Measurements from ENCODE around the gene LRRC9.
"Not testable (repeated sequence)": the region's sequence is repeated elsewhere in the genome, so short reads cannot be mapped to it uniquely, and the experiment has no call there.

The LRRC9 gene

GRCh38 chr14:59919570-59920377 is at the start of gene LRRC9:
LRRC9 (plus strand) TSS chr14:59920144.
- no peak for DNase-seq (ENCODE audit: low read depth in 2 of 2)

GRCh38 chr14:59870277-59871165 is 49.4 kb upstream of the LRRC9 start, which contains the start of gene RTN1:
RTN1 (minus strand) TSS chr14:59870776; CDS start chr14:59870630, 146 bp downstream.
- DNase-seq (ENCODE audit: low read depth in 2 of 2) = peak in 1 of 2 experiments; percentile 18

- no peak for DNase-seq (ENCODE audit: low read depth in 2 of 2)
Measured at GRCh38 chr14:59871166-59871495, 48.8 kb upstream of the LRRC9 start.

- no peak for DNase-seq (ENCODE audit: low read depth in 2 of 2)
Measured at GRCh38 chr14:59882957-59883356, 37.0 kb upstream of the LRRC9 start.

- DNase-seq (ENCODE audit: low read depth in 2 of 2) = no peak
Measured at GRCh38 chr14:59890676-59891075, 29.3 kb upstream of the LRRC9 start.

- DNase-seq (ENCODE audit: low read depth in 2 of 2) = no peak
Measured at GRCh38 chr14:59895721-59896120, 24.2 kb upstream of the LRRC9 start.

GRCh38 chr14:59897757-59898383 is 22.1 kb upstream of the LRRC9 start:
- DNase-seq (ENCODE audit: low read depth in 2 of 2) = no peak

- DNase-seq (ENCODE audit: low read depth in 2 of 2) = no peak
Measured at GRCh38 chr14:59900556-59900955, 19.4 kb upstream of the LRRC9 start.

- DNase-seq (ENCODE audit: low read depth in 2 of 2) = no peak
Measured at GRCh38 chr14:59904184-59904583, 15.8 kb upstream of the LRRC9 start.

- DNase-seq (ENCODE audit: low read depth in 2 of 2) = no peak
Measured at GRCh38 chr14:59905188-59905587, 14.8 kb upstream of the LRRC9 start.

GRCh38 chr14:59912443-59912842 is 7.5 kb upstream of the LRRC9 start:
- DNase-seq (ENCODE audit: low read depth in 2 of 2) = no peak

- no peak for DNase-seq (ENCODE audit: low read depth in 2 of 2)
Measured at GRCh38 chr14:59913187-59913586, 6.8 kb upstream of the LRRC9 start.

GRCh38 chr14:59918824-59919569 is 947 bp upstream of the LRRC9 start:
- DNase-seq (ENCODE audit: low read depth in 2 of 2) = peak in 1 of 2 experiments; percentile 5

- no peak for DNase-seq (ENCODE audit: low read depth in 2 of 2)
Measured at GRCh38 chr14:59920378-59920683, 387 bp downstream of the LRRC9 start.

- DNase-seq (ENCODE audit: low read depth in 2 of 2) = no peak
Measured at GRCh38 chr14:59925797-59926196, 5.9 kb downstream of the LRRC9 start.

- no peak for DNase-seq (ENCODE audit: low read depth in 2 of 2)
Measured at GRCh38 chr14:59926534-59926933, 6.6 kb downstream of the LRRC9 start.

GRCh38 chr14:59931237-59931636 is 11.3 kb downstream of the LRRC9 start:
- DNase-seq (ENCODE audit: low read depth in 2 of 2) = no peak

- no peak for DNase-seq (ENCODE audit: low read depth in 2 of 2)
Measured at GRCh38 chr14:59936145-59936544, 16.2 kb downstream of the LRRC9 start.

GRCh38 chr14:59939828-59940227 is 19.9 kb downstream of the LRRC9 start:
- no peak for DNase-seq (ENCODE audit: low read depth in 2 of 2)

- not testable (repeated sequence) for DNase-seq (ENCODE audit: low read depth in 2 of 2)
Measured at GRCh38 chr14:59942296-59942862, 22.4 kb downstream of the LRRC9 start.

- DNase-seq (ENCODE audit: low read depth in 2 of 2) = no peak
Measured at GRCh38 chr14:59944909-59945308, 25.0 kb downstream of the LRRC9 start.
